Measurements from ENCODE around the gene DIP2C.
"Not testable (repeated sequence)": the region's sequence is repeated elsewhere in the genome, so short reads cannot be mapped to it uniquely, and the experiment has no call there.

Gene DIP2C

GRCh38 chr10:549391-549790, 140.1 kb downstream of the DIP2C start:
- no peak for FAIRE-seq

DNA sequence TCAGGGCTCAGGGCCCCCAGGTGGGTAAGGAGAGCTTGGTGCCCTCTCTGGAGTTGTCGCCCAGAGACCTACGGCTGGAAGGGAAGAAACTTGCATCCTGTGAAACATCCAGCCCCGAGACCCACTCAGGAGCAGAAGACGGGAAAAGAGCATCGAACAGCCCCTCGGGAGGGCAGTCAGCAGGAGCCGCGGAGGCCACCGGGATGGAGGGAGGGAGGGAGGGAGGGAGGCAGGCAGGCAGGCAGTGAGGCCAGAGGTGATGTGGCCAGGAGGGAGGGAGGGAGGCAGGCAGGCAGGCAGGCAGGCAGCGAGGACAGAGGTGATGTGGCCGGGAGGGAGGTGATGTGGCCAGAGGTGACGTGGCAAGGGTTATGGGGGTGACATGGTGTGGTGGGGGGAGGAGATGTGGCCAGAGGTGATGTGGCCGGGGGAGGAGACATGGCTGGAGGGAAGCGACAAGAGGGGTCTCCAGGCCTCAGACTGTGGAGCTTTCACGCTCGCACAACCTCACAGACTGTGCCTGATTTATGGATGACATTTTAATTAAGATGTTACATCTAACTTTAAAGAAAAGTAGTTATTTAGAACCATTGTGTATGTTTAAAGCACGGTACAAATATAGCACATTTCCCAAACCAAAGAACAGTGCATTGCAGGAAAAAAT, 141.1 kb downstream of the DIP2C start:
- FAIRE-seq: no peak

GRCh38 chr10:547591-548081, 141.8 kb downstream of the DIP2C start:
- FAIRE-seq: no peak

- no peak for FAIRE-seq
Observed at GRCh38 chr10:546971-547590, 142.4 kb downstream of the DIP2C start.

GRCh38 chr10:546451-546850, 143.0 kb downstream of the DIP2C start:
- FAIRE-seq: no peak

GRCh38 chr10:543862-544822, 145.3 kb downstream of the DIP2C start:
- FAIRE-seq: no peak

DNA sequence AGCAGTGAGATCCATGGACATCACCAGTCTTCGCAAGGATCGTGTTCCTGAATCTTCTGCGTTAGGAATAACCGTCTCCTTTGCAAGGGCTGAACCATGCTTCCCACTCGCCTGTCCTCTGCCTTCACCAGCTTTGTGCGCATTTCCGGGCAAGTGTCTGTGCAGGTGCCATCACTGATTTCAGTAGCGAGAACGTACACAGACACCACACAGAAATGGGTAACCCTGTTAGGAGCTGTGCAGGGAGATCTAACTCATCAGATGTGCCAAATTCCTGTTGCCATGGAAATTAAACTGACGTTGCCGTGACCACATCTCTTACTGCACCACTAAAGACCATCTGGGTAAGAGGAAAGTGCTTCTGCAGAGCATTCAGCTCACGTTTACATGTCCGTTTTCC, 146.3 kb downstream of the DIP2C start:
- no peak for FAIRE-seq

DNA sequence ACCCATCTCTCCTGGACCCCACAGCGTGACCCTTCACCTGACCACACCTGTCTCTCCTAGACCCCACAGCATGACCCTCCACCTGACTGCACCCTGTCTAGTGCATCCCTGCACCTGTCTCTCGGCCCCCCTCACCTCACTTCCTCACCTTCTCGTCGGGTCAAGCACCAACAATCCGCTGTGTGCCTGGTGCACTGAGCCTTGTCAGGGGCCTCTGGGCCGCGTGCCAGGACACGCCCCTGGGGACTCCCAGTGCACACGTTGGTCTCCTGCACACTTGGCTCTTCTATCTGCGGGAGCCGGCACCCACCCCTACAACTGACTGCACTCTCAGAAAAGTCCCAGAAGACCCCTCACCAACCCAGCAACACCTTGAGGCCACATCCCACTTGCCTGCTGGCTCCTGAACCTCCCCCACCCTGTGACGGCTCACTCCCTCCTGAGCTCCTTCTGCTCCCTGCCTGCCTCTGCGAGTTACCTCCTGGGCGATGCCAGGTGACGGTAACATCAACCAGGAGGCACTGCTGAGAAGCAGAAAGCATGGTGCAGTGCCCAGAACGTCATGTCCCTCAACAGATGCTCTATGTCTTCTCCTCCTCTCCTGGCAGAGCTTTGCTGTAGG, 147.6 kb downstream of the DIP2C start:
- FAIRE-seq: no peak

DNA sequence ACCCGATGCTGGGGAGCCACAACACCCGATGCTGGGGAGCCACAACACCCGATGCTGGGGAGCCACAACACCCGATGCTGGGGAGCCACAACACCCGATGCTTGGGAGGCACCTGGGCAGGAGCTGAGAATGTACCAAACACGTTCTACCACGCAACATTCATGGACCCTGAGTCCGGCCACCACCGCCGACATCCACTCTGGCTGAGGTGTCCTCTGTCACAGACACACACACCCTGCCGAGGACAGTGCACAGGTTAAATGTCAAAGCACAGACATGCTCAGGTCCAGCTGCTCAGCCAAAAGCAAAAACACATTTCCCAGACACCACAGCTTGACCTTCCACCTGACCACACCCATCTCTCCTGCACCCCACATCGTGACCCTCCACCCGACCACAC, 148.4 kb downstream of the DIP2C start:
- no peak for FAIRE-seq

DNA sequence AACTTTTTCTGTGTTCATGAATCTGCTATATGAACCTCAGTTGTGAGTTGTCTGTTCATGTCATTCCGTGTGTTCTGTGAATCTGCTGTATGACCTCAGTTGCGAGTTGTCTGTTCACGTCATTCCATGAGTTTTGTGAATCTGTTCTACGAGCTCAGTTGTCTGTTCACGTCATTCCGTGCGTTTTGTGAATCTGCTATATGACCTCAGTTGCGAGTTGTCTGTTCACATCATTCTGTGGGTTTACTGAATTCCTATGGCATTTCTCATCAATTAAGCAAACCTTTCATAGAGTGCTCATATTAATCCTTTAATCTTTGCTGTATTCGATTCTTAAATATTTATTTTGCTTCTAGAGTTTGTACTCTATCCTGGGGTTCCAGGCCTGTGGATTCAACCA, 150.6 kb downstream of the DIP2C start:
- no peak for FAIRE-seq

- FAIRE-seq: no peak
Observed at GRCh38 chr10:536935-537334, 152.5 kb downstream of the DIP2C start.

DNA sequence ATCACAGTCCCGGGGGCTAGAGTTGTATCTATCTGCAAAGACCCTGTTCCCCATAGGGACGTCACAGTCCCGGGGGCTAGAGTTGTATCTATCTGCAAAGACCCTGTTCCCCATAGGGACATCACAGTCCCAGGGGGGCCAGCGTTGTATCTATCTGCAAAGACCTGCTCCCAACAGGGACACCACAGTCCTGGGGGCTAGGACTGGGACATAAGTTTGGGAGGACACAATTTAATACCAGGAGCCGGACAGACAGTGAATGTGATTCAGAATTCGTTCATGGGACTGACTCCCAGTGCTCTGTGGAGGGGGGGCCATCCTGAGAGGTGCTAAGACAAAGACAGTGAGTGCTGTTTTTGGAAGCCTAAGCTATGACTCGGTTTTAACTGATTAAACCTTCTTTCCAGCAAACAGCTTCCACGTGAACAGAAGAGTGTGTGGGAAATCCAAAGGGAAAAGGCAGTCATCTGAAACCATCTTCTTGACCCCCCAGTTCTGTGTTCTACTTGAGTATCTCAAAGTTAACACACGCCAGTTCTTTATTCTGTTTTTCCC, 153.0 kb downstream of the DIP2C start:
- no peak for FAIRE-seq

DNA sequence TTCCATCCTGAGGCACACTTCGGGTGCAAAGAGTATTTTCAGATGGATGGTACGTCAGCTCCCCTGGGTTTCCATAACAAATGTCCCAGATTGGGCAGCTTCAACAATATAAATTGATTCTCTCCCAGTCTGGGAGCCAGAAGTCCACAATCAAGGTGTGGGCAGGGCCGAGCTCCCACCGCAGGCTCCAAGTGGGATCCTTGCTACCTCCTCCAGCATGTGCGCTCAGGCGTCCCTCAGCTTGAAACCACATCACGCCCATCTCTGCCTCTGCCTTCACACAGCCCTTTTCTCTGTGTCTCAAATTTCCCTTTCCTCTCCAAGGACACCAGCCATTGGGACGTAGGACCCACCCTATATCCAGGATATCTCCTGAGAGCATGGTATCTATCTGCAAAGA, 153.5 kb downstream of the DIP2C start:
- FAIRE-seq: no peak

DNA sequence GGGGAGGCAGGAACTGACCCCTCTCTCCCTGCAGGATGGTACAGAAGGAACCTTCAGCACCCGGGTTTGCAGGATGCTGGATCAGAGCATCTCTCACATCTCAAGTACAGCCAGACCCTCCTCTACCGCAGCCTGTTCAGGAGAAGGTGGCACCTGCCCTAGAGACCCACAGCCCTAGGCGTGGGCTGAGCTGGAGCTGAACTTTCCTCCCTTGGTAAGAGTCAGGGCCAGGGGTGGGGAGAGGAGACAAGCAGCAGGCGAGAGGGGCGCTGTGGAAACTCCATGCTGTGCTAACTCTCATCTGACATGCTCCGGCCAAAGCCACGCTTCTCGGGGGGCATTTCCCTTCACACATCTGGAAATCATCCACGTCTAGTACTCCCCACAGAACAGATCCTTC, 154.4 kb downstream of the DIP2C start:
- no peak for FAIRE-seq

- no peak for FAIRE-seq
Observed at GRCh38 chr10:534047-534566, 155.4 kb downstream of the DIP2C start.

GRCh38 chr10:533611-534010, 155.9 kb downstream of the DIP2C start:
- no peak for FAIRE-seq

- no peak for FAIRE-seq
Observed at GRCh38 chr10:533186-533585, 156.3 kb downstream of the DIP2C start.

GRCh38 chr10:532331-532730, 157.1 kb downstream of the DIP2C start:
- not testable (repeated sequence) for FAIRE-seq

GRCh38 chr10:531541-531940, 157.9 kb downstream of the DIP2C start:
- no peak for FAIRE-seq

GRCh38 chr10:530717-531116, 158.8 kb downstream of the DIP2C start:
- FAIRE-seq: no peak

DNA sequence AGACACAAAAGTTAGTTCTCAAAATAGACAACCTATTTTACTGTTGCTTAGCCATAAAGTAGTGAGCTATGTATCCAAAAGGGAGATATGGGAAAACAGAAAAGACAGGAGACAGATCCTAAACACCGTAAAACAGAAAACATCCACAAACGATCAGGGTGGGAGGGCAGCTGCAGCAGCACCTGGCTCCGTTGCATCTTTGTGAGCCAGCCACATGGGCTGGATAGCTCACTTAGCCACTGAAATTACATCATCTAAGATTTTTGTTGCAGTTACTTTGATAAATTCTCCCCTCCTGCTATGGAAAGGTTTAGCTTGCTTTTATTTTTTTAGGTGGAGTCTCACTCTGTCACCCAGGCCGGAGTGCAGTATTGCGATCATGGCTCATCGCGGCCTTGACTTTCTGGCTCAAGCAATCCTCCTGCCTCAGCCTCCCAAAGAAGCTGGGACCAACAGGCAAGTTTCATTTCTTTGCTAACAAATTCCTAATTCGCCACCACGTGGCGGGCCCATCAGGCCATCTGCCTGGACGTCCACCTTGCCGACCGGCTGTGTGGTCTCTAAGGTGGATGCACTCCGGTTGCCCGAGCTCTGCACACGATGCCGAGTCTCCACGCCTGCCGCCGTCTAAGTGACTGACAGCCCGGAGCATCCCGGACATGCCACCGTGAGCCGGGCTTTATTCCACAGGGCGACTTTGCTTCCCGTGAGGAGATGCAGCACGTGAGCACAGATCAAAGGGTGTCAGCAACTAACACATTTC, 159.8 kb downstream of the DIP2C start:
- FAIRE-seq: no peak

All from TTC549 (cell line).